Measurements from ENCODE around the gene SLC25A4.

DNA sequence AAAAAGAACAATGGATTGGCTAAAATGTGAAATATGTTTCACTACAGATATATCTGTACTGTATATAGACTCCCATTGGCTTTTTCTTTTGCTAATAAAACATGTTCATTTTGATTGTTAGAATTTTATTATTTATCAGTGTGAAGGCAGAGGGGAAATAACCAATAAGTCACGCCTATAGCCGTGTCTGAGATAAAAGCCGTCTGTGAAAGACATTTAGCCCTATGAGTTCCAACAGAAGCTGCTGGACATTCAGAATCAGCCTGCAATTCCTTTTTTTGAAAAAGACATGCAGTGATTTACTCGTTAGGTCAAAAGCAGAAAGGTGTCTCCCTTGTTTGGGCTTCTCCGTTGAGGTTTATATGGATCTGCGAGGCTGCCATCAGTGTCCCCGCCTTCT is 24.2 kb upstream of the SLC25A4 start:
- TF ChIP-seq EZH2phosphoT487 (IDR thresholded peaks at IDR 0.05; ENCODE audit: borderline replicate concordance, low read depth, low read length): no peak
- TF ChIP-seq, protein P1, sequence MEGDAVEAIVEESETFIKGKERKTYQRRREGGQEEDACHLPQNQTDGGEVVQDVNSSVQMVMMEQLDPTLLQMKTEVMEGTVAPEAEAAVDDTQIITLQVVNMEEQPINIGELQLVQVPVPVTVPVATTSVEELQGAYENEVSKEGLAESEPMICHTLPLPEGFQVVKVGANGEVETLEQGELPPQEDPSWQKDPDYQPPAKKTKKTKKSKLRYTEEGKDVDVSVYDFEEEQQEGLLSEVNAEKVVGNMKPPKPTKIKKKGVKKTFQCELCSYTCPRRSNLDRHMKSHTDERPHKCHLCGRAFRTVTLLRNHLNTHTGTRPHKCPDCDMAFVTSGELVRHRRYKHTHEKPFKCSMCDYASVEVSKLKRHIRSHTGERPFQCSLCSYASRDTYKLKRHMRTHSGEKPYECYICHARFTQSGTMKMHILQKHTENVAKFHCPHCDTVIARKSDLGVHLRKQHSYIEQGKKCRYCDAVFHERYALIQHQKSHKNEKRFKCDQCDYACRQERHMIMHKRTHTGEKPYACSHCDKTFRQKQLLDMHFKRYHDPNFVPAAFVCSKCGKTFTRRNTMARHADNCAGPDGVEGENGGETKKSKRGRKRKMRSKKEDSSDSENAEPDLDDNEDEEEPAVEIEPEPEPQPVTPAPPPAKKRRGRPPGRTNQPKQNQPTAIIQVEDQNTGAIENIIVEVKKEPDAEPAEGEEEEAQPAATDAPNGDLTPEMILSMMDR (conservative IDR thresholded peaks at IDR 0.05; ENCODE audit: low read length): no peak
